BLaER1 treated with 17β-estradiol and CSF1 and Interleukin-3, amounts not matched to agents 10 nM and 100 nM (cell line): Measurements from ENCODE around the gene ANKHD1.

Source experiments
- H3K27ac ChIP-seq, 11 experiments: shearing (Covaris generic); formaldehyde crosslinking; 2 replicates each; pipeline ENCODE4 v1.8.1; 2022
- H3K27me3 ChIP-seq, 11 experiments: shearing (Covaris generic); formaldehyde crosslinking; 2 replicates each; pipeline ENCODE4 v1.8.1; 2022
- H3K36me3 ChIP-seq, 11 experiments: shearing (Covaris generic); formaldehyde crosslinking; 2 replicates each; pipeline ENCODE4 v1.8.1; 2022
- H3K4me1 ChIP-seq, 10 experiments: shearing (Covaris generic); formaldehyde crosslinking; 2 replicates each; pipeline ENCODE4 v1.8.1; 2022
- H3K4me2 ChIP-seq, 11 experiments: shearing (Covaris generic); formaldehyde crosslinking; 2 replicates each; pipeline ENCODE4 v1.8.1; 2022
- H3K4me3 ChIP-seq, 10 experiments: shearing (Covaris generic); formaldehyde crosslinking; 2 replicates each; pipeline ENCODE4 v1.8.1; 2022
- H3K9ac ChIP-seq, 11 experiments: shearing (Covaris generic); formaldehyde crosslinking; 2 replicates each; pipeline ENCODE4 v1.8.1; 2022
- H3K9me3 ChIP-seq, 11 experiments: shearing (Covaris generic); formaldehyde crosslinking; replicated peaks in 1 of 11; 2 replicates each; pipeline ENCODE4 v1.8.1; 2022
- H4K20me1 ChIP-seq, 11 experiments: shearing (Covaris generic); formaldehyde crosslinking; 2 replicates each; pipeline ENCODE4 v1.8.1; 2022
- Cebpa-rat ChIP-seq, 11 experiments: shearing (Covaris generic); IDR thresholded peaks; 2 replicates each; pipeline ENCODE4 v1.8.1; 2022

ANKHD1 gene

DNA sequence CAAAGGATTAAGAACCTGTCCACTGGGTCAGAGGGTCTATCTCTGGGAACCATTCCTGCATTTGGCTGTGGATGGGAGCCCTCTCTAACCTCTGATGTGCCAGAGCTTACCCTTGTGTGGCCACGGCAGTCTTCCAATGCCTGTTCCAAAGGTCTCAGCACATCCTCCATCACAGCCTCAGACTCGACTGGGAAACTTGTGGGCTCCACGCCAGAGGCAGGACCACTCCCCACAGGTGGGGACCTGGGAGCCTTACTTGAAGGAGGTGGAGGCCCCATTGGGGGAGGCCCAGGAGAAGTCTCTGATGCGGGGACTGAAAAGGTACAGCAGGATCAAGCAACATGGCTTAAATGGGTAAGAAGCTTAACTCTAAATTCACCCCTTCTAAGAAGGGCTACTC is 150.2 kb downstream of the ANKHD1 start:
- Histone ChIP-seq H3K9ac (peak overlapping the region in 3 of 11 experiments; percentile 79 to 90 (median 81); a peak in 5 of 22 replicates), H3K27me3 (no peaks in the 10 kb centered on the region), H3K4me3 (peak overlapping the region in 3 of 10 experiments; percentile 2 to 93 (median 84); a peak in 4 of 20 replicates), H4K20me1 (peaks cover 0 to 76% (median 6%) of the 10 kb centered on the region in 11 experiments; a peak in 10 of 22 replicates), H3K27ac (peak overlapping the region in 5 of 11 experiments; percentile 0 to 89 (median 28); a peak in 6 of 22 replicates), H3K9me3 (no peaks in the 10 kb centered on the region), H3K4me1 (peaks cover 56 to 91% (median 87%) of the 10 kb centered on the region in 10 experiments), H3K36me3 (peaks cover 49 to 84% (median 67%) of the 10 kb centered on the region in 11 experiments), H3K4me2 (peak overlapping the region in 4 of 11 experiments; percentile 87 to 98 (median 97); a peak in 8 of 22 replicates)
- no peak for TF ChIP-seq Cebpa-rat (IDR thresholded peaks at IDR 0.05)

DNA sequence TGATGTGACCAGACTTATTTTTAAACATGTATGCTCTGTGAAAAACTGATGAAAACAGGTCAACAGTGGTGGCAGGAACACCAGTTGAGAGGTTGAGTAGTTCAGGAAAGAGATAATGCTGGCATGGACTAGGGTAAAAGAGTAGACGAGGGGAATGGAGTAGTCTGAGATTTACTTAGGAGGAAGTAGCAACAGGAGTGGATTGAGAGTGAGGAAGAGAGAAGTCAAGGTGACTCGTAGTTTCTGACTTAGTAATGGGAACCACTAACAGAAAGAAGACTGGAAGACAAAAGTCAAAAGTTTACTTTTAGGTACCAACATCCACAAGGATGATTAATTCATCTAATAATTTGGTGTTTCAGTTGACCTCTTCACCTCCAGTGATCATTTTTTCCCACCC is 152.0 kb downstream of the ANKHD1 start:
- H3K4me2 ChIP-seq = peak overlapping the region in 9 of 11 experiments; percentile 82 to 98 (median 93); a peak in 18 of 22 replicates
- TF ChIP-seq Cebpa-rat (IDR thresholded peaks at IDR 0.05) = no peak
- peaks cover 44 to 88% (median 79%) of the 10 kb centered on the region in 10 experiments for H3K4me1 ChIP-seq
- peaks cover 49 to 89% (median 67%) of the 10 kb centered on the region in 11 experiments for H3K36me3 ChIP-seq
- H3K27me3 ChIP-seq = no peaks in the 10 kb centered on the region
- peak overlapping the region in 5 of 10 experiments; percentile 73 to 93 (median 84); a peak in 8 of 20 replicates for H3K4me3 ChIP-seq
- no peaks in the 10 kb centered on the region for H3K9me3 ChIP-seq
- peak overlapping the region in 4 of 11 experiments; percentile 94 to 98 (median 97); a peak in 8 of 22 replicates for H3K9ac ChIP-seq
- H4K20me1 ChIP-seq = peaks cover 0 to 69% (median 6%) of the 10 kb centered on the region in 11 experiments; a peak in 9 of 22 replicates
- peak overlapping the region in 7 of 11 experiments; percentile 1 to 97 (median 93); a peak in 12 of 22 replicates for H3K27ac ChIP-seq

- Histone ChIP-seq H3K9me3 (no peaks in the 10 kb centered on the region), H3K27ac (peak overlapping the region in 7 of 11 experiments; percentile 5 to 97 (median 93); a peak in 10 of 22 replicates), H3K4me1 (peaks cover 36 to 88% (median 72%) of the 10 kb centered on the region in 10 experiments), H3K36me3 (peaks cover 44 to 89% (median 59%) of the 10 kb centered on the region in 11 experiments), H3K27me3 (no peaks in the 10 kb centered on the region), H3K9ac (peak overlapping the region in 4 of 11 experiments; percentile 94 to 98 (median 97); a peak in 8 of 22 replicates), H3K4me2 (peak overlapping the region; percentile 7 to 98 (median 93); a peak in 19 of 22 replicates), H3K4me3 (peak overlapping the region in 5 of 10 experiments; percentile 73 to 93 (median 84); a peak in 10 of 20 replicates), H4K20me1 (peaks cover 0 to 67% (median 6%) of the 10 kb centered on the region in 11 experiments; a peak in 9 of 22 replicates)
- TF ChIP-seq Cebpa-rat (IDR thresholded peaks at IDR 0.05) = peak in 1 of 11 experiments; percentile 32; a peak in 1 of 22 replicates
Measured at GRCh38 chr5:140554454-140554853, 152.8 kb downstream of the ANKHD1 start.

DNA sequence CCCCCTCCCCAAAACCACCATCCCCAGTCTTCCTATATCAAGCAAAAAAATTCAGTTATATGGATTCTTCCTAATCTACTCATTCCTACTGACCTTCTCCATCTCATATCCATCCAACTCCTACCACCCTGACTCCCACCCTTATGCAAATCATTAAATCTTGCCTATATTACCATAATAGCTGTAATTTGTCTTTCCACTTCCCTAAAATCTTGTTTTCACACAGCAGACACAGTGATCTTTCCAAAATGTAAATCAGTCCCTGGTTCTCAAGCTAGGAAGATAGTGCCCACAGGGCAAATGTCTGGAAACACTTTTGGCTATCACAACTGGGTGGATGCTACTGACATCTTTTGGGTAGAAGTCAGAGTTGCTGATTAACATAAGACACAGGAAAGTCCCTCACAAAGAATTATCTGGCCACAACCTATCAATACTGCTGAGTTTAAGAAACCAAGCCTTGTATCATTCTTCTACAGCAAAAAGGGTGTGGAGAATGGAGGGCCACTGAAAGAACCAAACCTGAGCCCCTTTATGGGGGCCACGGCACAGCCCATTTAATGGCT is 154.2 kb downstream of the ANKHD1 start:
- peak overlapping the region; percentile 75 to 98 (median 93) for H3K4me2 ChIP-seq
- TF ChIP-seq Cebpa-rat (IDR thresholded peaks at IDR 0.05) = no peak
- H3K4me3 ChIP-seq = peak overlapping the region; percentile 73 to 93 (median 88)
- no peaks in the 10 kb centered on the region for H3K9me3 ChIP-seq
- H4K20me1 ChIP-seq = peaks cover 0 to 55% (median 6%) of the 10 kb centered on the region in 11 experiments; a peak in 9 of 22 replicates
- H3K27me3 ChIP-seq = no peaks in the 10 kb centered on the region
- peaks cover 23 to 88% (median 58%) of the 10 kb centered on the region in 10 experiments for H3K4me1 ChIP-seq
- H3K9ac ChIP-seq = peak overlapping the region; percentile 90 to 98 (median 95)
- peaks cover 30 to 89% (median 45%) of the 10 kb centered on the region in 11 experiments for H3K36me3 ChIP-seq
- peak overlapping the region; percentile 89 to 97 (median 93) for H3K27ac ChIP-seq

- TF ChIP-seq Cebpa-rat (IDR thresholded peaks at IDR 0.05) = 0 out of 22 replicates have a peak, but pooled peaks of 1 of the 11 experiments have one; percentile 47
- Histone ChIP-seq H3K36me3 (peaks cover 24 to 89% (median 39%) of the 10 kb centered on the region in 11 experiments), H3K27ac (peak overlapping the region; percentile 89 to 97 (median 93))
Measured at GRCh38 chr5:140556438-140556837, 154.8 kb downstream of the ANKHD1 start.

DNA sequence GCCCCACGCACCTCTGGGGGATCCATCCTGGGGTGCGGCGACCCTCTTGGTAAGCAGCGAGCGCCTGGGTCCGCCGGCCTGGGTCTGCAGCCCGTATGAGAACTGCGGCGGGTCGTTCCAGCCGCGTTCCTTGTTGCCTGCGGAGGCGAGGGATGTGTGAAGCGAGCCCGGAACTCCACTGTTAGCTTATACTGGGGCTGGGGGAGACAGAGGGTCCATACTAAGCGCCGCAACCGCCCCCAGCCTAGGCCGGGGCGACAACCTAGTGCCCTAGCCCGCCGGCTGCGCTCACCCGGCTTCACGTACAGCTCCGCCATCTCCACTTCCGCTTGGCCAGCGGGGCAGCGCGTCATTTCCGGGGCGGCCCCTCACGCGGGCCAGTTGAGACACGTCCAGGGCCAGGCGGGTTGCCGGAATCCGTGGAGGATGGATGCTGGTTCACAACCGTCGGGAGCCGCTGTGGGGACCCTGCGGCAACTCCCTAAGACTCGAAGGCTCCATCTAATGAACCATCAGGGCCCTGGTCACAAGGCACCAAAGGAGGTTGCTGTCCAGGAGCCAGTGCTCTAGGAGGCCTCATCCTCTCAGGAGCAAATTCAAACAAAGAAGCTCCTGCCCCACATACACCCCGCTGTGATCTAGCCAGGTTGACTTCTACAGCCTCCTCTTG is 155.6 kb downstream of the ANKHD1 start, which contains the start of gene SRA1:
Gene SRA1 (minus strand): TSS at position 338 of the 670 bp plus-strand sequence. CDS start 21 bp downstream, at position 317.
- no peak for TF ChIP-seq Cebpa-rat (IDR thresholded peaks at IDR 0.05)
- Histone ChIP-seq H3K4me2 (peak within 1 kb of the TSS; percentile 75 to 98 (median 93)), H3K9me3 (no peaks in the 10 kb centered on the region), H3K36me3 (peaks cover 16 to 89% (median 31%) of the 10 kb centered on the region in 11 experiments; a peak in 21 of 22 replicates), H3K27ac (peak within 1 kb of the TSS; percentile 89 to 97 (median 93)), H3K4me1 (peaks cover 23 to 87% (median 48%) of the 10 kb centered on the region in 10 experiments), H4K20me1 (peaks cover 0 to 44% (median 6%) of the 10 kb centered on the region in 11 experiments; a peak in 9 of 22 replicates), H3K27me3 (peaks cover 0 to 3% (median under 1%) of the 10 kb centered on the region in 11 experiments; a peak in 7 of 22 replicates), H3K9ac (peak within 1 kb of the TSS; percentile 90 to 98 (median 95)), H3K4me3 (peak within 1 kb of the TSS; percentile 73 to 93 (median 88))

More at GRCh38 chr5:140556438-140556837, 154.8 kb downstream of the ANKHD1 start:
- peak overlapping the region; percentile 90 to 98 (median 95) for H3K9ac ChIP-seq
- H4K20me1 ChIP-seq = peaks cover 0 to 53% (median 6%) of the 10 kb centered on the region in 11 experiments; a peak in 9 of 22 replicates
- H3K27me3 ChIP-seq = no peaks in the 10 kb centered on the region; a peak in 1 of 22 replicates
- H3K4me3 ChIP-seq = peak overlapping the region; percentile 73 to 93 (median 88)
- H3K9me3 ChIP-seq = no peaks in the 10 kb centered on the region
- H3K4me1 ChIP-seq = peaks cover 23 to 87% (median 52%) of the 10 kb centered on the region in 10 experiments
- H3K4me2 ChIP-seq = peak overlapping the region; percentile 75 to 98 (median 93)

- H3K4me2 ChIP-seq = peak overlapping the region; percentile 75 to 98 (median 93)
- H3K9me3 ChIP-seq = no peaks in the 10 kb centered on the region; a peak in 1 of 22 replicates
- H3K4me1 ChIP-seq = peaks cover 23 to 87% (median 44%) of the 10 kb centered on the region in 10 experiments
- H3K27me3 ChIP-seq = peaks cover 0 to 9% (median 8%) of the 10 kb centered on the region in 11 experiments; a peak in 15 of 22 replicates
- peaks cover 10 to 87% (median 26%) of the 10 kb centered on the region in 11 experiments; a peak in 21 of 22 replicates for H3K36me3 ChIP-seq
- peaks cover 0 to 38% (median 6%) of the 10 kb centered on the region in 11 experiments; a peak in 9 of 22 replicates for H4K20me1 ChIP-seq
- peak overlapping the region in 4 of 10 experiments; percentile 73 to 93 (median 88); a peak in 8 of 20 replicates for H3K4me3 ChIP-seq
- no peak for TF ChIP-seq Cebpa-rat (IDR thresholded peaks at IDR 0.05)
- peak overlapping the region; percentile 89 to 97 (median 93); a peak in 20 of 22 replicates for H3K27ac ChIP-seq
- H3K9ac ChIP-seq = peak overlapping the region in 8 of 11 experiments; percentile 90 to 98 (median 95); a peak in 10 of 22 replicates
Measured at GRCh38 chr5:140557965-140558364, 156.3 kb downstream of the ANKHD1 start.
